Measurements from ENCODE around the gene XRCC5. TPM values are rescaled to one million over a fixed set of nuclear protein-coding genes. Genes with fewer than 3 reads are reported as not detected.
A peak's percentile ranks its signal among the peaks of the same experiment; 100 is the strongest.

XRCC5 gene
- total and polyA plus RNA-seq, 7 experiments from 2014 or later: 168 to 347 (median 231) TPM

DNA sequence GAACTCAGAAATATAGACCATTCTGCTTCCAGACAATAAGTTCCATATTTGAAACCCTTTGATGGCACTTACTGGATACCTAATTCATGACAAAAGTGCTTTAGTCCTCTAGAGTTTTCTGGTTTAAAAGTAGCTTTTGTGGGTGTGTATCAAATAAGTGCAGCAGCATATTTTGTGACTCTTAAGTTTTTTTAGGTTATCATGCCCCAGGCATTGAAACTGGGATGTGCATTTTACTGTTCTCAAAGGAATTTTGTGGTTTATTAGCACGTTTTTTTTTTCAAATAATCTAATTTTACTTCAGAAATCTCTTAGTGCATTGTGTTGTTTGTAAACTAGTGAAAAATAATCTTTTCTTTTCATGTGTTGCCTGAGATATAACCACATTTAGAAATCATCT, 1.5 kb downstream of the XRCC5 start:
- H3K4me3 Mint-ChIP-seq: peak overlapping the region; percentile 96 to 100 (median 100)
- H3K27me3 Mint-ChIP-seq: peaks cover 0 to 6% (median 0%) of the 10 kb centered on the region in 5 donors
- no peak for DNase-seq
- H3K27ac ChIP-seq (ENCODE audit: low read depth, low read length): peak overlapping the region; percentile 95
- no peaks in the 10 kb centered on the region for H3K27me3 ChIP-seq (ENCODE audit: control insufficient read depth in 2 of 2, insufficient read depth in 2 of 2, low read length in 2 of 2)
- peak overlapping the region; percentile 97 to 100 (median 100) for H3K27ac Mint-ChIP-seq
- peaks cover 0 to 11% (median 0%) of the 10 kb centered on the region in 11 donors for H3K9me3 Mint-ChIP-seq
- peaks cover 33 to 39% of the 10 kb centered on the region in 2 donors for H3K4me1 ChIP-seq (ENCODE audit: control insufficient read depth in 2 of 2, insufficient read depth in 2 of 2, low read length in 2 of 2)
- peaks cover 31 to 70% (median 62%) of the 10 kb centered on the region in 7 donors for H3K4me1 Mint-ChIP-seq
- H3K36me3 ChIP-seq (ENCODE audit: control insufficient read depth in 2 of 3, insufficient read depth in 3 of 3, low read length in 3 of 3): peaks cover 8 to 37% (median 8%) of the 10 kb centered on the region in 3 experiments
- POLR2A ChIA-PET: interaction anchor here (0.9 to 8.9 kb wide), 6 partner anchors 10 to 69 kb away, joined by 3 to 166 read pairs (median 14); partner anchors contain the start of genes PECR and TMEM169
- no peaks in the 10 kb centered on the region for H3K9me3 ChIP-seq (ENCODE audit: control insufficient read depth in 2 of 3, low read length in 3 of 3)
- CTCF ChIA-PET: interaction anchor here (0.9 to 3.8 kb wide), 5 partner anchors 19 to 47 kb away, joined by 3 to 14 read pairs (median 4); partner anchors contain the start of genes PECR and TMEM169
- peaks cover 5 to 51% (median 28%) of the 10 kb centered on the region in 5 donors for H3K36me3 Mint-ChIP-seq
- H3K4me3 ChIP-seq (ENCODE audit: low read length): peak overlapping the region; percentile 96
- no peak for ATAC-seq
- intact Hi-C loops (cut with micrococcal nuclease): loop anchor here (1.0 to 5.0 kb wide), 5 partner anchors 10 to 798 kb away; partner anchors contain the start of gene ATIC (in 1 of the 2)

DNA sequence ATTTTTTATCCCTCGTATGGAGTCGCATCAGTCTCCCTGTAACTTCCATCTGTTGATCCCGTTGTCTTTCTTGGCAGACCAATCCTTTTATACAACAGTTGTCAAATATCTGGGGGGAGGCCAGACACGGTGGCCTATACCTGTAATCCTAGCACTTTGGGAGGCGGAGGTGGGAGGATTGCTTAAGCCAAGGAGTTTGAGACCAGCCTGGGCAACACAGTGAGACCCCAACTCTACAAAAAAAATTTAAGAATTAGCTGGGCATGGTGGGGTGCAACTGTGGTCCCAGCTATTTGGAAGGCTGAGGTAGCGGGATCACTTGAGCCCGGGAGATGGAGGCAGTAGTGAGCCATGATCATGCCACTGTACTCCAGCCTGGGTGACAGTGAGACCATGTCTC, 2.0 kb downstream of the XRCC5 start:
- Histone ChIP-seq H3K36me3 (ENCODE audit: control insufficient read depth in 2 of 3, insufficient read depth in 3 of 3, low read length in 3 of 3) (peaks cover 8 to 39% (median 9%) of the 10 kb centered on the region in 3 experiments), H3K4me1 (ENCODE audit: control insufficient read depth in 2 of 2, insufficient read depth in 2 of 2, low read length in 2 of 2) (peaks cover 33 to 41% of the 10 kb centered on the region in 2 donors), H3K9me3 (ENCODE audit: control insufficient read depth in 2 of 3, low read length in 3 of 3) (no peaks in the 10 kb centered on the region), H3K4me3 (ENCODE audit: low read length) (no peak overlapping the region), H3K27me3 (ENCODE audit: control insufficient read depth in 2 of 2, insufficient read depth in 2 of 2, low read length in 2 of 2) (no peaks in the 10 kb centered on the region), H3K27ac (ENCODE audit: low read depth, low read length) (peak overlapping the region; percentile 95)
- ChIA-PET POLR2A (interaction anchor here (0.7 to 8.9 kb wide), 6 partner anchors 9 to 1430 kb away, joined by 3 to 166 read pairs (median 10); partner anchors contain the start of genes PECR and TMEM169), CTCF (interaction anchor here (0.6 to 3.8 kb wide), 4 partner anchors 19 to 400 kb away, joined by 3 to 14 read pairs (median 4); no protein-coding TSS in a partner anchor)
- no peak for ATAC-seq
- no peak for DNase-seq
- Mint-ChIP-seq H3K4me3 (peak overlapping the region; percentile 45 to 100 (median 100)), H3K9me3 (peaks cover 0 to 11% (median 0%) of the 10 kb centered on the region in 11 donors), H3K27ac (peak overlapping the region; percentile 35 to 100 (median 100)), H3K36me3 (peaks cover 5 to 53% (median 29%) of the 10 kb centered on the region in 5 donors), H3K27me3 (peaks cover 0 to 6% (median 0%) of the 10 kb centered on the region in 5 donors), H3K4me1 (peaks cover 32 to 75% (median 65%) of the 10 kb centered on the region in 7 donors)
- intact Hi-C loops (cut with micrococcal nuclease): loop anchor here in 1 of 2 donors (5.0 kb wide), 1 partner anchor 799 kb away; the partner anchor contains the start of gene ATIC

DNA sequence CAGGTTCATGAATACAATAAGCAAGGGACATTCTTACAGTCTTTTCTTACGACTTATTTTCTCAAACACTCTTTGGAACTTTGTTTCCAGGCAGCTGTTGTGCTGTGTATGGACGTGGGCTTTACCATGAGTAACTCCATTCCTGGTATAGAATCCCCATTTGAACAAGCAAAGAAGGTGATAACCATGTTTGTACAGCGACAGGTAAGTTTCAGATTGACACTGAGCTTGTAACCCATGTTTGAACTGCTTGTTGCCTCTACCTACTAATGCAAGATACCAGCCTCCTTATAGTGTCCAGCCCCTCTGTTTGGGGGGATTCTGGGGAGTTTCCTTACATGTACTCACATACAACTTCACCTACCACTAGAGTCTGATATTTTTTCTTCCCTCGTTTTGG, 3.8 kb downstream of the XRCC5 start:
- ChIA-PET POLR2A (interaction anchor here (0.9 to 8.9 kb wide), 2 partner anchors 30 to 55 kb away, joined by 3 to 166 read pairs; partner anchors contain the start of genes PECR and TMEM169), CTCF (interaction anchor here (1.2 to 2.0 kb wide), 3 partner anchors 46 to 79 kb away, joined by 3 to 7 read pairs (median 4); no protein-coding TSS in a partner anchor)
- H3K4me1 ChIP-seq (ENCODE audit: control insufficient read depth in 2 of 2, insufficient read depth in 2 of 2, low read length in 2 of 2): peaks cover 39 to 48% of the 10 kb centered on the region in 2 donors
- peaks cover 9 to 68% (median 41%) of the 10 kb centered on the region in 5 donors for H3K36me3 Mint-ChIP-seq
- H3K9me3 ChIP-seq (ENCODE audit: control insufficient read depth in 2 of 3, low read length in 3 of 3): no peaks in the 10 kb centered on the region
- H3K27me3 ChIP-seq (ENCODE audit: control insufficient read depth in 2 of 2, insufficient read depth in 2 of 2, low read length in 2 of 2): no peaks in the 10 kb centered on the region
- peak overlapping the region; percentile 35 for H3K27ac ChIP-seq (ENCODE audit: low read depth, low read length)
- DNase-seq (no peak), ATAC-seq (no peak)
- peaks cover 0 to 11% (median 0%) of the 10 kb centered on the region in 11 donors for H3K9me3 Mint-ChIP-seq
- peaks cover 47 to 94% (median 81%) of the 10 kb centered on the region in 7 donors for H3K4me1 Mint-ChIP-seq
- intact Hi-C loops (cut with micrococcal nuclease): loop anchor here in 1 of 2 donors (5.0 kb wide), 1 partner anchor 801 kb away; the partner anchor contains the start of gene ATIC
- peaks cover 19 to 57% (median 25%) of the 10 kb centered on the region in 3 experiments for H3K36me3 ChIP-seq (ENCODE audit: control insufficient read depth in 2 of 3, insufficient read depth in 3 of 3, low read length in 3 of 3)
- H3K4me3 Mint-ChIP-seq: peak overlapping the region in 4 of 10 donors; percentile 12 to 36 (median 21)
- H3K4me3 ChIP-seq (ENCODE audit: low read length): no peak overlapping the region
- peaks cover 0 to 6% (median 0%) of the 10 kb centered on the region in 5 donors for H3K27me3 Mint-ChIP-seq
- H3K27ac Mint-ChIP-seq: peak overlapping the region in 8 of 9 donors; percentile 1 to 100 (median 82)

DNA sequence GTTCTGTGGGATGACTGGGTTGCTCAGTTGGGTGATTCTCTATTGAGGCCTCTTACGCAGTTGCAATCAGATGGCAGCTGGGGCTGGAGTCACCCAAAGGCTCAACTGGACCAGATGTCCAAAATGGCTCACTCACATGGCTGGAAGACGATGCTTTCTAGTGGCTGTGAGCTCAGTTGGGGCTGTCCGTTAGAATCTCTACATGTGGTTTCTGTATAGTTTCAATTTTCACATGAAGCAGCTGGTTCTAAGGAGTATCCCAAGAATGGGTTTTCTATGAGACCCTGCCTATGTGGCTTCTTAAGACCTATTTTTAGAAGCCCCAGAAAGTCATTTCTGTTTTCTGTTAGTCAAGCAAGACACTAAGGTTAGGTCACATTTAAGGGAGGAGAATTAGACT, 4.4 kb downstream of the XRCC5 start:
- Histone ChIP-seq H3K4me3 (ENCODE audit: low read length) (no peak overlapping the region), H3K9me3 (ENCODE audit: control insufficient read depth in 2 of 3, low read length in 3 of 3) (no peaks in the 10 kb centered on the region), H3K36me3 (ENCODE audit: control insufficient read depth in 2 of 3, insufficient read depth in 3 of 3, low read length in 3 of 3) (peaks cover 21 to 63% (median 25%) of the 10 kb centered on the region in 3 experiments), H3K4me1 (ENCODE audit: control insufficient read depth in 2 of 2, insufficient read depth in 2 of 2, low read length in 2 of 2) (peaks cover 39 to 45% of the 10 kb centered on the region in 2 donors), H3K27ac (ENCODE audit: low read depth, low read length) (peak overlapping the region; percentile 62), H3K27me3 (ENCODE audit: control insufficient read depth in 2 of 2, insufficient read depth in 2 of 2, low read length in 2 of 2) (no peaks in the 10 kb centered on the region)
- ATAC-seq: no peak
- Mint-ChIP-seq H3K36me3 (peaks cover 12 to 68% (median 46%) of the 10 kb centered on the region in 5 donors), H3K9me3 (peaks cover 0 to 11% (median 0%) of the 10 kb centered on the region in 11 donors), H3K4me1 (peaks cover 48 to 97% (median 87%) of the 10 kb centered on the region in 7 donors), H3K27me3 (peaks cover 0 to 6% (median 0%) of the 10 kb centered on the region in 5 donors), H3K27ac (peak overlapping the region; percentile 1 to 100 (median 96)), H3K4me3 (peak overlapping the region in 4 of 10 donors; percentile 12 to 36 (median 20))
- CTCF ChIA-PET: interaction anchor here (0.6 to 2.0 kb wide), 7 partner anchors 11 to 79 kb away, joined by 3 to 7 read pairs (median 4); no protein-coding TSS in a partner anchor
- no peak for DNase-seq
- intact Hi-C loops (cut with micrococcal nuclease): loop anchor here in 1 of 2 donors (5.0 kb wide), 1 partner anchor 801 kb away; the partner anchor contains the start of gene ATIC
- POLR2A ChIA-PET: interaction anchor here (0.6 to 8.9 kb wide), 4 partner anchors 12 to 55 kb away, joined by 3 to 166 read pairs (median 4); partner anchors contain the start of genes PECR and TMEM169

DNA sequence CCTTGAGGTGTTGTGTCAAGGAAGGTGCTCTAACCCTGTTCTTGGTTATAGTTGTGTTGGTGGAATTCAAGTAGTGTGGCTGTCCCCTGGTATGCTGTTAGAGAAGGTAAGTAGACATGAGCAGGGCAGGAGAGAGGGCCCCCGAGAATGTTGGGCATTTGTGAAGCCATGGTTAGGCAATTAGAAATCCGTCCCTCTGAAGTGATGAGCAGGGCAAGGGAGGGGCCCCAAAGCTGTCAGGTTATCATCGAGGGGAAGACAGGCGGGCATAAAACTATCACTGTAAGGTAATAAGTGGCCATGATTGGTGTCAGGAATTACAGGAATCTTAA, 5.2 kb downstream of the XRCC5 start:
- H3K4me1 Mint-ChIP-seq: peaks cover 48 to 97% (median 91%) of the 10 kb centered on the region in 7 donors
- CTCF ChIA-PET: interaction anchor here (0.8 to 1.7 kb wide), 5 partner anchors 21 to 98 kb away, joined by 3 to 6 read pairs (median 4); no protein-coding TSS in a partner anchor
- POLR2A ChIA-PET: interaction anchor here (1.1 to 8.9 kb wide), 3 partner anchors 25 to 57 kb away, joined by 4 to 166 read pairs (median 4); partner anchors contain the start of genes PECR and TMEM169
- peaks cover 0 to 5% (median 0%) of the 10 kb centered on the region in 11 donors for H3K9me3 Mint-ChIP-seq
- intact Hi-C loops (cut with micrococcal nuclease): loop anchor here (1.0 to 5.0 kb wide), 7 partner anchors 30 to 1306 kb away; partner anchors contain the start of genes SMARCAL1 (in 2 of the 2), ATIC (in 1 of the 2) and BARD1 (in 1 of the 2)
- peaks cover 0 to 2% (median 0%) of the 10 kb centered on the region in 5 donors for H3K27me3 Mint-ChIP-seq
- H3K4me3 Mint-ChIP-seq: peak overlapping the region; percentile 88 to 99 (median 94)
- peaks cover 21 to 69% (median 31%) of the 10 kb centered on the region in 3 experiments for H3K36me3 ChIP-seq (ENCODE audit: control insufficient read depth in 2 of 3, insufficient read depth in 3 of 3, low read length in 3 of 3)
- ATAC-seq (no peak), DNase-seq (no peak)
- peaks cover 39 to 52% of the 10 kb centered on the region in 2 donors for H3K4me1 ChIP-seq (ENCODE audit: control insufficient read depth in 2 of 2, insufficient read depth in 2 of 2, low read length in 2 of 2)
- H3K9me3 ChIP-seq (ENCODE audit: control insufficient read depth in 2 of 3, low read length in 3 of 3): no peaks in the 10 kb centered on the region
- no peak overlapping the region for H3K4me3 ChIP-seq (ENCODE audit: low read length)
- peak overlapping the region; percentile 62 for H3K27ac ChIP-seq (ENCODE audit: low read depth, low read length)
- peak overlapping the region; percentile 89 to 99 (median 97) for H3K27ac Mint-ChIP-seq
- no peaks in the 10 kb centered on the region for H3K27me3 ChIP-seq (ENCODE audit: control insufficient read depth in 2 of 2, insufficient read depth in 2 of 2, low read length in 2 of 2)
- H3K36me3 Mint-ChIP-seq: peaks cover 14 to 67% (median 50%) of the 10 kb centered on the region in 5 donors
